ENCODE results near the gene TNKS2.

DNA sequence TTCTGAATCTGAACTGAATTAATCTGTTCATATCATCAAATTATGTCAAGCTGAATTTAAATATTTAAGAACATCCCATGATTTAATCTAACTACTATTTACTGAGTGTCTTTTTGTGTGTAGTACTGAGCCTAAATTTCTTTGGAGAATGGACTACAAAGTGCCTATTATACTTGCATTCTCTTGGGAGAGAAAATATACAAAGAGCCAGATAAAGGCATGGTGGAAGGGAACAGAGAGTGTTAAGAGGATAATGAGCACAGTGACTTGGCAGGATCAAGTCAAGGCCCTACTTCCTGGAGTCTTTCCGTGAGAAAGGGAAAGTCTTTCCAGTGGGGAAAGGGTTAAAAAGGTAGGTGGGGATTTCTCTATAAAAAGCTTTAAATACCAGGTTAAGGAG lies 15.0 kb downstream of the TNKS2 start:
- TF ChIP-seq, protein P1, sequence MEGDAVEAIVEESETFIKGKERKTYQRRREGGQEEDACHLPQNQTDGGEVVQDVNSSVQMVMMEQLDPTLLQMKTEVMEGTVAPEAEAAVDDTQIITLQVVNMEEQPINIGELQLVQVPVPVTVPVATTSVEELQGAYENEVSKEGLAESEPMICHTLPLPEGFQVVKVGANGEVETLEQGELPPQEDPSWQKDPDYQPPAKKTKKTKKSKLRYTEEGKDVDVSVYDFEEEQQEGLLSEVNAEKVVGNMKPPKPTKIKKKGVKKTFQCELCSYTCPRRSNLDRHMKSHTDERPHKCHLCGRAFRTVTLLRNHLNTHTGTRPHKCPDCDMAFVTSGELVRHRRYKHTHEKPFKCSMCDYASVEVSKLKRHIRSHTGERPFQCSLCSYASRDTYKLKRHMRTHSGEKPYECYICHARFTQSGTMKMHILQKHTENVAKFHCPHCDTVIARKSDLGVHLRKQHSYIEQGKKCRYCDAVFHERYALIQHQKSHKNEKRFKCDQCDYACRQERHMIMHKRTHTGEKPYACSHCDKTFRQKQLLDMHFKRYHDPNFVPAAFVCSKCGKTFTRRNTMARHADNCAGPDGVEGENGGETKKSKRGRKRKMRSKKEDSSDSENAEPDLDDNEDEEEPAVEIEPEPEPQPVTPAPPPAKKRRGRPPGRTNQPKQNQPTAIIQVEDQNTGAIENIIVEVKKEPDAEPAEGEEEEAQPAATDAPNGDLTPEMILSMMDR (IDR thresholded peaks at IDR 0.05), result no peak
- TF ChIP-seq POLR2A (IDR thresholded peaks at IDR 0.05), result no peak
